ENCODE results near the gene NUP37.

The NUP37 gene

GRCh38 chr12:102023343-102023930 is 96.5 kb downstream of the NUP37 start:
- no peak for DNase-seq (ENCODE audit: low read depth)
- no peak overlapping the region for H3K4me3 ChIP-seq (ENCODE audit: low read length)
- no peak for TF ChIP-seq CTCF (IDR thresholded peaks at IDR 0.05; ENCODE audit: insufficient read depth, low read depth, low read length, missing control alignments)
